Upper lobe of right lung (tissue), 1 donor: ENCODE data around the gene RASGRF1. TPM values are rescaled to one million over a fixed set of nuclear protein-coding genes. Genes with fewer than 3 reads are reported as not detected.

Experiments
- ATAC-seq: fragments of 200-7000 bp; cut with Tn5 transposase; one replicate; pipeline ENCODE4 v1.9.1; 2020; ENCODE audit warnings: mild to moderate bottlenecking, moderate library complexity
- DNase-seq: peaks from one replicate; pipeline ENCODE4 v3.0.0-alpha.2; 2020
- H3K27ac ChIP-seq: fragments of 200-600 bp; one replicate; pipeline ENCODE4 v1.8.0; 2022
- H3K27me3 ChIP-seq: fragments of 200-600 bp; one replicate; pipeline ENCODE4 v1.8.0; 2022; ENCODE audit warnings: mild to moderate bottlenecking
- H3K36me3 ChIP-seq: fragments of 200-600 bp; one replicate; pipeline ENCODE4 v1.8.0; 2022
- H3K4me1 ChIP-seq: fragments of 200-600 bp; one replicate; pipeline ENCODE4 v1.8.0; 2022
- H3K4me3 ChIP-seq: fragments of 200-600 bp; one replicate; pipeline ENCODE4 v1.8.0; 2022; ENCODE audit warnings: mild to moderate bottlenecking
- H3K9me3 ChIP-seq: fragments of 200-600 bp; one replicate; pipeline ENCODE4 v1.8.0; 2022
- CTCF ChIP-seq: fragments of 200-600 bp; IDR thresholded peaks from one replicate; pipeline ENCODE4 v1.8.0; 2022; ENCODE audit warnings: antibody characterized with exemption
- intact Hi-C: fragments of 100-400 bp; cut with DNase I; formaldehyde crosslinking; loops from one replicate; pipeline ENCODE4 v1.11.0; 2022
- total RNA-seq: library from RNA; stranded (reverse); fragmentation: NEBNext Ultra II Directional; extraction: Animal tissue kit (Norgen Biotek cat#: 25700); gene quantifications from one replicate; pipeline ENCODE4 v1.2.1, GENCODE V29; 2021
- donor health status: DM: no; HTN: yes; CAD: no; lungs with severe emphysema.

Gene RASGRF1
- total RNA-seq, 1 donor from 2014 or later = 105 TPM

GRCh38 chr15:78977591-78978347 lies 112.8 kb downstream of the RASGRF1 start:
- Histone ChIP-seq H3K36me3 (no peaks in the 10 kb centered on the region), H3K4me3 (no peak overlapping the region), H3K27ac (no peak overlapping the region), H3K4me1 (no peaks in the 10 kb centered on the region), H3K27me3 (no peaks in the 10 kb centered on the region), H3K9me3 (no peaks in the 10 kb centered on the region)
- intact Hi-C loops = no loop called here
- DNase-seq = no peak
- no peak for TF ChIP-seq CTCF
- no peak for ATAC-seq

- H3K27ac ChIP-seq = peak overlapping the region; percentile 47
- H3K27me3 ChIP-seq = no peaks in the 10 kb centered on the region
- H3K9me3 ChIP-seq = no peaks in the 10 kb centered on the region
- peak; percentile 60 for ATAC-seq
- H3K36me3 ChIP-seq = no peaks in the 10 kb centered on the region
- TF ChIP-seq CTCF = no peak
- no peaks in the 10 kb centered on the region for H3K4me1 ChIP-seq
- DNase-seq = no peak
- intact Hi-C loops = no loop called here
- H3K4me3 ChIP-seq = no peak overlapping the region
Measured at GRCh38 chr15:78977091-78977571, 113.4 kb downstream of the RASGRF1 start.

GRCh38 chr15:78976691-78977090 lies 113.9 kb downstream of the RASGRF1 start:
- ATAC-seq (peak; percentile 29), DNase-seq (no peak)
- Histone ChIP-seq H3K36me3 (no peaks in the 10 kb centered on the region), H3K27ac (peak overlapping the region; percentile 47), H3K4me3 (no peak overlapping the region), H3K4me1 (no peaks in the 10 kb centered on the region), H3K27me3 (no peaks in the 10 kb centered on the region), H3K9me3 (no peaks in the 10 kb centered on the region)
- intact Hi-C loops = no loop called here
- no peak for TF ChIP-seq CTCF

GRCh38 chr15:78974272-78974918 lies 116.2 kb downstream of the RASGRF1 start:
- Histone ChIP-seq H3K27ac (no peak overlapping the region), H3K4me1 (no peaks in the 10 kb centered on the region), H3K27me3 (no peaks in the 10 kb centered on the region), H3K36me3 (no peaks in the 10 kb centered on the region), H3K4me3 (no peak overlapping the region), H3K9me3 (no peaks in the 10 kb centered on the region)
- intact Hi-C loops = no loop called here
- DNase-seq = no peak
- TF ChIP-seq CTCF = no peak
- no peak for ATAC-seq

GRCh38 chr15:78969687-78970349 lies 120.8 kb downstream of the RASGRF1 start:
- Histone ChIP-seq H3K9me3 (no peaks in the 10 kb centered on the region), H3K36me3 (no peaks in the 10 kb centered on the region), H3K27me3 (no peaks in the 10 kb centered on the region), H3K4me1 (peaks cover 5% of the 10 kb centered on the region), H3K4me3 (no peak overlapping the region), H3K27ac (no peak overlapping the region)
- no peak for ATAC-seq
- no peak for TF ChIP-seq CTCF
- intact Hi-C loops = no loop called here
- no peak for DNase-seq
